ENCODE measurements around the gene TMEM161A. TPM values are rescaled to one million over a fixed set of nuclear protein-coding genes. Genes with fewer than 3 reads are reported as not detected.

Gene TMEM161A
- polyA plus RNA-seq, 3 donors = 14.3 to 22.5 (median 15.3) TPM

DNA sequence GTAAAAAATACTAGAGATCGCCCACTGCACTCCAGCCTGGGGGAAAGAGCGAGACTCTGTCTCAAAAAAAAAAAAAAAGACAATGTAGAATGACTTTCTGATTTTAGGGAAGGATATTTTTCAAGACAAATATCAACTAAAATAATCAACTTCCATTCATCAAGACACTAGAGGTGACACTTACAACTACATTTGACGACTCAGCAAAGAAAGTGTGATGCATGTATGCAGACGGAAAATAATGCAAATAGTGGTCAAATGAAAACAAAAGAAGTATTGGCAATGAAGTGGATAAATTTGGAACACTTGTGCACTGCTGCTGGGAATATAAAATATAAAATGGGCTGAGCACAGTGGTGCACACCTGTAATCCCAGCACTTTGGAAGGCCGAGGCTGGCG, 12.2 kb downstream of the TMEM161A start:
- no peak overlapping the region for H3K4me2 ChIP-seq (replicated peaks; ENCODE audit: extremely low read depth, low read length, poor library complexity, severe bottlenecking)
- no peak for DNase-seq
- no peaks in the 10 kb centered on the region for H3K4me1 ChIP-seq (ENCODE audit: control insufficient read depth in 1 of 2, insufficient read depth in 2 of 2, low read length in 2 of 2)
- H2AFZ ChIP-seq (ENCODE audit: insufficient read depth, low read depth, low read length, poor library complexity, severe bottlenecking) = no peak overlapping the region
- Mint-ChIP-seq H3K27me3 (ENCODE audit: low read depth in 3 of 3) (peaks cover 0 to 1% (median 0%) of the 10 kb centered on the region in 3 donors), H3K36me3 (peaks cover 10 to 15% of the 10 kb centered on the region in 2 donors), H3K4me1 (peaks cover 3% of the 10 kb centered on the region), H3K9me3 (peaks cover 2 to 13% (median 8%) of the 10 kb centered on the region in 7 donors), H3K27ac (no peak overlapping the region), H3K4me3 (no peak overlapping the region)
- no peaks in the 10 kb centered on the region for H3K27me3 ChIP-seq (ENCODE audit: control insufficient read depth in 2 of 2, insufficient read depth in 2 of 2, low read length in 2 of 2)
- intact Hi-C loops (cut with micrococcal nuclease) = no loop called here
- H3K79me2 ChIP-seq (ENCODE audit: insufficient read depth, low read length) = no peaks in the 10 kb centered on the region
- H3K9ac ChIP-seq (ENCODE audit: insufficient read depth, low read length, poor library complexity, severe bottlenecking) = no peak overlapping the region
- WGBS (ENCODE audit: insufficient coverage) = 100% methylated on average over 3 of the region's 6 CpGs
- no peaks in the 10 kb centered on the region for H3K36me3 ChIP-seq (replicated peaks in 1 of 2; ENCODE audit: control insufficient read depth in 1 of 2, insufficient read depth in 2 of 2, low read length in 2 of 2)
- TF ChIP-seq, protein P1, sequence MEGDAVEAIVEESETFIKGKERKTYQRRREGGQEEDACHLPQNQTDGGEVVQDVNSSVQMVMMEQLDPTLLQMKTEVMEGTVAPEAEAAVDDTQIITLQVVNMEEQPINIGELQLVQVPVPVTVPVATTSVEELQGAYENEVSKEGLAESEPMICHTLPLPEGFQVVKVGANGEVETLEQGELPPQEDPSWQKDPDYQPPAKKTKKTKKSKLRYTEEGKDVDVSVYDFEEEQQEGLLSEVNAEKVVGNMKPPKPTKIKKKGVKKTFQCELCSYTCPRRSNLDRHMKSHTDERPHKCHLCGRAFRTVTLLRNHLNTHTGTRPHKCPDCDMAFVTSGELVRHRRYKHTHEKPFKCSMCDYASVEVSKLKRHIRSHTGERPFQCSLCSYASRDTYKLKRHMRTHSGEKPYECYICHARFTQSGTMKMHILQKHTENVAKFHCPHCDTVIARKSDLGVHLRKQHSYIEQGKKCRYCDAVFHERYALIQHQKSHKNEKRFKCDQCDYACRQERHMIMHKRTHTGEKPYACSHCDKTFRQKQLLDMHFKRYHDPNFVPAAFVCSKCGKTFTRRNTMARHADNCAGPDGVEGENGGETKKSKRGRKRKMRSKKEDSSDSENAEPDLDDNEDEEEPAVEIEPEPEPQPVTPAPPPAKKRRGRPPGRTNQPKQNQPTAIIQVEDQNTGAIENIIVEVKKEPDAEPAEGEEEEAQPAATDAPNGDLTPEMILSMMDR (IDR thresholded peaks at IDR 0.05) = no peak
- peaks cover 0 to 3% of the 10 kb centered on the region in 2 donors for H3K9me3 ChIP-seq (replicated peaks in 1 of 2; ENCODE audit: control insufficient read depth in 1 of 2, insufficient read depth in 1 of 2, low read length in 2 of 2)
- no peak overlapping the region for H3K4me3 ChIP-seq (replicated peaks in 1 of 3; ENCODE audit: low read depth in 2 of 3, low read length in 3 of 3)
- no peaks in the 10 kb centered on the region for H4K20me1 ChIP-seq (ENCODE audit: insufficient read depth, low read length)
- no peak overlapping the region for H3K27ac ChIP-seq (ENCODE audit: low read depth in 1 of 2, low read length in 2 of 2)

DNA sequence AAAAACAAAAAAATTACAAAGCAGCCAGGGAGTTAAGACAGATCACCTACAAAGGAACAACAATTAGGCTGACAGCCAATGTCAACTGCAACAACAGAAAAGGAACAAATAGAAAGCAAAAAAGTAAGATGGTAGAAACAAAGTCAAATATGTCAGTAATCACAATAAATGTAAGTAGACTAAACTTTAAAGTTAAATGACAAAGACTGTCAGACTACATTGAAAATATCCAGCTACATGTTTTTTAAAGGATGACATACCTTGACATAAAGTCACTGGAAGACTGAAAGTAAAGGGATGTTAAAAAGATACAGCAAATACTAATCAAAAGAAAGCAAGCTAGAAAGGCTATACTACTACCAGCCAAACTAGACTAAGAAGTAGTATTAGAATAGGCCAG, 14.9 kb downstream of the TMEM161A start:
- Mint-ChIP-seq H3K9me3 (peaks cover 2 to 11% (median 8%) of the 10 kb centered on the region in 7 donors), H3K4me3 (no peak overlapping the region), H3K27ac (no peak overlapping the region), H3K4me1 (peaks cover 3% of the 10 kb centered on the region), H3K36me3 (peaks cover 18 to 27% of the 10 kb centered on the region in 2 donors), H3K27me3 (ENCODE audit: low read depth in 3 of 3) (no peaks in the 10 kb centered on the region)
- DNase-seq = no peak
- H3K27me3 ChIP-seq (ENCODE audit: control insufficient read depth in 2 of 2, insufficient read depth in 2 of 2, low read length in 2 of 2) = no peaks in the 10 kb centered on the region
- H3K27ac ChIP-seq (ENCODE audit: low read depth in 1 of 2, low read length in 2 of 2) = no peak overlapping the region
- intact Hi-C loops (cut with micrococcal nuclease) = no loop called here
- peaks cover 0 to 3% of the 10 kb centered on the region in 2 donors for H3K9me3 ChIP-seq (replicated peaks in 1 of 2; ENCODE audit: control insufficient read depth in 1 of 2, insufficient read depth in 1 of 2, low read length in 2 of 2)
- no peaks in the 10 kb centered on the region for H3K4me1 ChIP-seq (ENCODE audit: control insufficient read depth in 1 of 2, insufficient read depth in 2 of 2, low read length in 2 of 2)
- H2AFZ ChIP-seq (ENCODE audit: insufficient read depth, low read depth, low read length, poor library complexity, severe bottlenecking) = no peak overlapping the region
- H3K79me2 ChIP-seq (ENCODE audit: insufficient read depth, low read length) = no peaks in the 10 kb centered on the region
- peaks cover 0 to 5% of the 10 kb centered on the region in 2 donors for H3K36me3 ChIP-seq (replicated peaks in 1 of 2; ENCODE audit: control insufficient read depth in 1 of 2, insufficient read depth in 2 of 2, low read length in 2 of 2)
- no peaks in the 10 kb centered on the region for H4K20me1 ChIP-seq (ENCODE audit: insufficient read depth, low read length)
- no peak overlapping the region for H3K4me3 ChIP-seq (replicated peaks in 1 of 3; ENCODE audit: low read depth in 2 of 3, low read length in 3 of 3)
- TF ChIP-seq, protein P1 (IDR thresholded peaks at IDR 0.05) = no peak
- no peak overlapping the region for H3K9ac ChIP-seq (ENCODE audit: insufficient read depth, low read length, poor library complexity, severe bottlenecking)
- no peak overlapping the region for H3K4me2 ChIP-seq (replicated peaks; ENCODE audit: extremely low read depth, low read length, poor library complexity, severe bottlenecking)

All from CD14-positive monocyte (primary cell).